HepG2 (cell line): Measurements from ENCODE around the gene FBXL4. TPM values are rescaled to one million over a fixed set of nuclear protein-coding genes. Genes with fewer than 3 reads are reported as not detected.

ENCODE experiments used
- EZH2 ChIP-seq: conservative IDR thresholded peaks from 2 replicates; pipeline ENCODE4 v1.6.1; 2012; ENCODE audit warnings: mild to moderate bottlenecking, low read depth, low read length, moderate library complexity
- GABPB1 ChIP-seq: IDR thresholded peaks from 2 replicates; pipeline ENCODE4 v1.6.1; 2016; ENCODE audit warnings: mild to moderate bottlenecking, missing genetic modification reagents, moderate library complexity, missing compliant biosample characterization
- HDAC6 ChIP-seq: fragments of 200-600 bp; sonication (generic); IDR thresholded peaks from 2 replicates; pipeline ENCODE4 v1.7.0; 2017; ENCODE audit warnings: mild to moderate bottlenecking, antibody characterized with exemption, low read length, low read depth
- MLLT10 ChIP-seq: sonication (generic); formaldehyde crosslinking; IDR thresholded peaks from 2 replicates; pipeline ENCODE4 v1.4.0; 2020; ENCODE audit warnings: missing genetic modification reagents
- MTF2 ChIP-seq: sonication (generic); formaldehyde crosslinking; IDR thresholded peaks from 2 replicates; pipeline ENCODE4 v1.5.0; 2020; ENCODE audit warnings: missing genetic modification reagents, borderline replicate concordance
- NFKB2 ChIP-seq: sonication (generic); formaldehyde crosslinking; IDR thresholded peaks from 2 replicates; pipeline ENCODE4 v1.4.0; 2020; ENCODE audit warnings: missing genetic modification reagents, borderline replicate concordance
- PHF21A ChIP-seq: sonication (generic); formaldehyde crosslinking; IDR thresholded peaks from 2 replicates; pipeline ENCODE4 v1.5.0; 2020; ENCODE audit warnings: mild to moderate bottlenecking, missing genetic modification reagents
- RARA ChIP-seq: IDR thresholded peaks from 2 replicates; pipeline ENCODE4 v1.6.1; 2016; ENCODE audit warnings: missing genetic modification reagents, missing compliant biosample characterization
- RXRA ChIP-seq: sonication (generic); formaldehyde crosslinking; IDR thresholded peaks from 2 replicates; pipeline ENCODE4 v1.5.1; 2020; ENCODE audit warnings: missing genetic modification reagents
- SP1 ChIP-seq, 2 experiments: fragments of 450-650 bp in 1 of 2; sonication (generic) in 1 of 2; formaldehyde crosslinking in 1 of 2; IDR thresholded peaks; 2 replicates each; pipeline versions ENCODE4 v1.4.0 to v1.6.1; 2016 to 2020; ENCODE audit warnings: missing genetic modification reagents in 1 of 2
- SUZ12 ChIP-seq: fragments of 150-350 bp; IDR thresholded peaks from 2 replicates; pipeline ENCODE4 v1.6.1; 2014; ENCODE audit warnings: low read depth, low read length
- TCF7L2 ChIP-seq: IDR thresholded peaks from 2 replicates; pipeline ENCODE4 v1.6.1; 2011; ENCODE audit warnings: mild to moderate bottlenecking, low read depth, low read length, moderate library complexity
- ZFX ChIP-seq: sonication (generic); formaldehyde crosslinking; IDR thresholded peaks from 2 replicates; pipeline ENCODE4 v1.4.0; 2020; ENCODE audit warnings: mild to moderate bottlenecking, low read depth, missing genetic modification reagents, moderate library complexity
- ZFY ChIP-seq: sonication (generic); formaldehyde crosslinking; IDR thresholded peaks from 2 replicates; pipeline ENCODE4 v1.4.0; 2020; ENCODE audit warnings: missing genetic modification reagents
- ZNF891 ChIP-seq: sonication (generic); formaldehyde crosslinking; IDR thresholded peaks from 2 replicates; pipeline ENCODE4 v1.5.0; 2020; ENCODE audit warnings: mild to moderate bottlenecking, missing genetic modification reagents
- polyA plus RNA-seq, 8 experiments: library from polyadenylated mRNA; depleted of rRNA in 3 of 8; stranded (reverse) in 7 of 8; unstranded in 1 of 8; fragments of >200 nt; fragmentation: Illumina TruSeq in 4 of 8; extraction: Trizol in 4 of 8; gene quantifications; 2 replicates each; pipeline versions ENCODE4 v1.2.1 to v1.2.3, GENCODE V29; 2011 to 2016; ENCODE audit warnings: low read depth in 4 of 8, missing spikeins in 1 of 8, mixed read lengths in 1 of 8; ENCODE audit not compliant: insufficient read depth in 1 of 8
- total RNA-seq, 5 experiments: library from RNA; depleted of rRNA; stranded (reverse); fragments of >200 nt; fragmentation: Illumina TruSeq; extraction: Trizol; gene quantifications; 2 replicates each; pipeline ENCODE4 v1.2.3, GENCODE V29; 2016; ENCODE audit warnings: low read depth in 1 of 5
- TF ChIP-seq, protein P1 (sequence below): sonication (generic); formaldehyde crosslinking; IDR thresholded peaks from 2 replicates; pipeline ENCODE4 v1.5.1; 2020; ENCODE audit warnings: mild to moderate bottlenecking, missing genetic modification reagents, moderate library complexity
- TF ChIP-seq, protein P2 (sequence below): sonication (generic); formaldehyde crosslinking; IDR thresholded peaks from 2 replicates; pipeline ENCODE4 v1.4.0; 2020; ENCODE audit warnings: low read depth, missing genetic modification reagents
- TF ChIP-seq, protein P3 (sequence below): sonication (generic); formaldehyde crosslinking; IDR thresholded peaks from 2 replicates; pipeline ENCODE4 v1.8.1; 2023; ENCODE audit warnings: mild to moderate bottlenecking, moderate library complexity, missing genetic modification reagents
- TF ChIP-seq, protein P4 (sequence below): sonication (generic); formaldehyde crosslinking; IDR thresholded peaks from 2 replicates; pipeline ENCODE4 v1.8.0; 2022; ENCODE audit warnings: low read depth, missing genetic modification reagents

Gene FBXL4
- total and polyA plus RNA-seq, 2 of the 13 experiments (the other 11 are each of a cell fraction or from before 2014, with no cell fraction given): 13.2 to 17.6 TPM

DNA sequence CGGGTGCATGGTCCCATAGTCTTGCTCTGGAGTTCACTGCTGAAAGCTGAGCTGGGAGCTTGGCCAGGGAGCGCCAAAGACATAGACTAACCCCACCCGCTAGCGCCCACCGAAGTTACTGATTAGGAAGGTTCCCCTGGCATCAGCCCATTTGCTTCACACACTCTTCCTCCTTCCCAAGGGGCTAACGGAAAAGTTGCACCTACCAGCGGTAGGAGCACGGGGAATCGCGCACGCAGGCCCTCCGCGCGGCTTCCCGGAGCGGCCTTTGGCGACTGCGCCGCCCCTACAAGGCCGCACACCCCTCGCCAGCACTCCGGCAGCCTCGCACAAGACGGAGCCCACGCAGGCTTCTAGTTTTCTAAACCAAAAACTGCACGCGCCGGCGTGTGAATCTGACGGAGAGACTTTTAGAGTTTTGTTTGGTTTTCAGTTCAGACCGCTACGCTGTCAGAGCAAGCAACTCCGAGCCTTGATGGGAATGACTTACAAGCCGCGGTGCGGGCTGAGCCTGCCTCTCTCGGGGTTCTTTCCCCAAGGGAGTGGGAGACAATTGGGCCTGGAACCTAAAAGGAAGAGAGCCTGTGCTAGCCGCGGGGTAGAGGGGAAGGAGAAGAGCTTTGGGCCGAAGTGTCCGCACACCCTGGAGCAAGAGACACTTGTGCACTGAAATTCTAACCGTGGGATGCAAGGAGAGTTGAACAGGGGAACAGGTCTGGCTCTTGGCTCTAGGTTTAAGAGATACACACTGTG lies 114.3 kb downstream of the FBXL4 start (continued):
- TF ChIP-seq, protein P1, sequence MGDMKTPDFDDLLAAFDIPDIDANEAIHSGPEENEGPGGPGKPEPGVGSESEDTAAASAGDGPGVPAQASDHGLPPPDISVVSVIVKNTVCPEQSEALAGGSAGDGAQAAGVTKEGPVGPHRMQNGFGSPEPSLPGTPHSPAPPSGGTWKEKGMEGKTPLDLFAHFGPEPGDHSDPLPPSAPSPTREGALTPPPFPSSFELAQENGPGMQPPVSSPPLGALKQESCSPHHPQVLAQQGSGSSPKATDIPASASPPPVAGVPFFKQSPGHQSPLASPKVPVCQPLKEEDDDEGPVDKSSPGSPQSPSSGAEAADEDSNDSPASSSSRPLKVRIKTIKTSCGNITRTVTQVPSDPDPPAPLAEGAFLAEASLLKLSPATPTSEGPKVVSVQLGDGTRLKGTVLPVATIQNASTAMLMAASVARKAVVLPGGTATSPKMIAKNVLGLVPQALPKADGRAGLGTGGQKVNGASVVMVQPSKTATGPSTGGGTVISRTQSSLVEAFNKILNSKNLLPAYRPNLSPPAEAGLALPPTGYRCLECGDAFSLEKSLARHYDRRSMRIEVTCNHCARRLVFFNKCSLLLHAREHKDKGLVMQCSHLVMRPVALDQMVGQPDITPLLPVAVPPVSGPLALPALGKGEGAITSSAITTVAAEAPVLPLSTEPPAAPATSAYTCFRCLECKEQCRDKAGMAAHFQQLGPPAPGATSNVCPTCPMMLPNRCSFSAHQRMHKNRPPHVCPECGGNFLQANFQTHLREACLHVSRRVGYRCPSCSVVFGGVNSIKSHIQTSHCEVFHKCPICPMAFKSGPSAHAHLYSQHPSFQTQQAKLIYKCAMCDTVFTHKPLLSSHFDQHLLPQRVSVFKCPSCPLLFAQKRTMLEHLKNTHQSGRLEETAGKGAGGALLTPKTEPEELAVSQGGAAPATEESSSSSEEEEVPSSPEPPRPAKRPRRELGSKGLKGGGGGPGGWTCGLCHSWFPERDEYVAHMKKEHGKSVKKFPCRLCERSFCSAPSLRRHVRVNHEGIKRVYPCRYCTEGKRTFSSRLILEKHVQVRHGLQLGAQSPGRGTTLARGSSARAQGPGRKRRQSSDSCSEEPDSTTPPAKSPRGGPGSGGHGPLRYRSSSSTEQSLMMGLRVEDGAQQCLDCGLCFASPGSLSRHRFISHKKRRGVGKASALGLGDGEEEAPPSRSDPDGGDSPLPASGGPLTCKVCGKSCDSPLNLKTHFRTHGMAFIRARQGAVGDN (CRISPR knock-in tag): peak; percentile 62
- TF ChIP-seq RXRA (CRISPR knock-in tag): 0 out of 2 replicates have a peak, but pooled peaks have one; percentile 11
- no peak for TF ChIP-seq SUZ12
- TF ChIP-seq, protein P2, sequence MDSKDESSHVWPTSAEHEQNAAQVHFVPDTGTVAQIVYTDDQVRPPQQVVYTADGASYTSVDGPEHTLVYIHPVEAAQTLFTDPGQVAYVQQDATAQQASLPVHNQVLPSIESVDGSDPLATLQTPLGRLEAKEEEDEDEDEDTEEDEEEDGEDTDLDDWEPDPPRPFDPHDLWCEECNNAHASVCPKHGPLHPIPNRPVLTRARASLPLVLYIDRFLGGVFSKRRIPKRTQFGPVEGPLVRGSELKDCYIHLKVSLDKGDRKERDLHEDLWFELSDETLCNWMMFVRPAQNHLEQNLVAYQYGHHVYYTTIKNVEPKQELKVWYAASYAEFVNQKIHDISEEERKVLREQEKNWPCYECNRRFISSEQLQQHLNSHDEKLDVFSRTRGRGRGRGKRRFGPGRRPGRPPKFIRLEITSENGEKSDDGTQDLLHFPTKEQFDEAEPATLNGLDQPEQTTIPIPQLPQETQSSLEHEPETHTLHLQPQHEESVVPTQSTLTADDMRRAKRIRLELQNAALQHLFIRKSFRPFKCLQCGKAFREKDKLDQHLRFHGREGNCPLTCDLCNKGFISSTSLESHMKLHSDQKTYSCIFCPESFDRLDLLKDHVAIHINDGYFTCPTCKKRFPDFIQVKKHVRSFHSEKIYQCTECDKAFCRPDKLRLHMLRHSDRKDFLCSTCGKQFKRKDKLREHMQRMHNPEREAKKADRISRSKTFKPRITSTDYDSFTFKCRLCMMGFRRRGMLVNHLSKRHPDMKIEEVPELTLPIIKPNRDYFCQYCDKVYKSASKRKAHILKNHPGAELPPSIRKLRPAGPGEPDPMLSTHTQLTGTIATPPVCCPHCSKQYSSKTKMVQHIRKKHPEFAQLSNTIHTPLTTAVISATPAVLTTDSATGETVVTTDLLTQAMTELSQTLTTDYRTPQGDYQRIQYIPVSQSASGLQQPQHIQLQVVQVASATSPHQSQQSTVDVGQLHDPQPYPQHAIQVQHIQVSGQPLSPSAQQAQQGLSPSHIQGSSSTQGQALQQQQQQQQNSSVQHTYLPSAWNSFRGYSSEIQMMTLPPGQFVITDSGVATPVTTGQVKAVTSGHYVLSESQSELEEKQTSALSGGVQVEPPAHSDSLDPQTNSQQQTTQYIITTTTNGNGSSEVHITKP (CRISPR knock-in tag): no peak
- TF ChIP-seq SP1 (IDR thresholded peaks at IDR 0.05): no peak
- TF ChIP-seq SP1 (CRISPR knock-in tag; IDR thresholded peaks at IDR 0.05): no peak
- peak; percentile 42; the same call in 1 of the 2 replicates for TF ChIP-seq ZFX (CRISPR knock-in tag)
- TF ChIP-seq EZH2: 0 out of 2 replicates have a peak, but pooled peaks have one; percentile 41
- TF ChIP-seq, protein P3, sequence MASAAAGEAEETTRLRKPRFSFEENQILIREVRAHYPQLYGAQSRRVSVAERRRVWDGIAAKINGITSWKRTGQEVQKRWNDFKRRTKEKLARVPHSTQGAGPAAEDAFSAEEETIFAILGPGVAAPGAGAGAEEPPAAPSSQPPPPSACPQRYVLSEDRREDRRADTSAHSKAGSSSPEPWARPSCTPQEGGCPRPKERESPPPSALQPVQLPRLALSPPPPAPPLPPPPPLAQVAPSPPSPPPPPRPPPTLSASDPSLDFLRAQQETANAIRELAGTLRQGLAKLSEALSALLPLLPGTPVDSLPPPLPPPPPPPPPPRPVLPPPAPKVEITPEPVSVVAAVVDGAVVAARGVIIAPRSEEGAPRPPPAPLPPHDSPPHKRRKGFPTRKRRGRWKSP: peak; percentile 82
- no peak for TF ChIP-seq RARA (CRISPR knock-in tag)
- TF ChIP-seq MLLT10 (CRISPR knock-in tag): no peak
- TF ChIP-seq, protein P4, sequence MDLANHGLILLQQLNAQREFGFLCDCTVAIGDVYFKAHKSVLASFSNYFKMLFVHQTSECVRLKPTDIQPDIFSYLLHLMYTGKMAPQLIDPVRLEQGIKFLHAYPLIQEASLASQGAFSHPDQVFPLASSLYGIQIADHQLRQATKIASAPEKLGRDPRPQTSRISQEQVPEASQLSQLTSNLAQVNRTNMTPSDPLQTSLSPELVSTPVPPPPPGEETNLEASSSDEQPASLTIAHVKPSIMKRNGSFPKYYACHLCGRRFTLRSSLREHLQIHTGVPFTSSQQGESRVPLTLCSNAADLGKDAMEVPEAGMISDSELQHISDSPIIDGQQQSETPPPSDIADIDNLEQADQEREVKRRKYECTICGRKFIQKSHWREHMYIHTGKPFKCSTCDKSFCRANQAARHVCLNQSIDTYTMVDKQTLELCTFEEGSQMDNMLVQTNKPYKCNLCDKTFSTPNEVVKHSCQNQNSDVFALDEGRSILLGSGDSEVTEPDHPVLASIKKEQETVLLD: no peak
- TF ChIP-seq MTF2: peak; percentile 98
- TF ChIP-seq TCF7L2: no peak
- 0 out of 2 replicates have a peak, but pooled peaks have one; percentile 24 for TF ChIP-seq ZFY (CRISPR knock-in tag)
- TF ChIP-seq PHF21A (CRISPR knock-in tag): peak; percentile 25; the same call in 1 of the 2 replicates
- TF ChIP-seq ZNF891 (CRISPR knock-in tag): no peak
- peak; percentile 33; the same call in 1 of the 2 replicates for TF ChIP-seq GABPB1 (CRISPR knock-in tag)
- no peak for TF ChIP-seq NFKB2 (CRISPR knock-in tag)
- peak; percentile 76; the same call in 1 of the 2 replicates for TF ChIP-seq HDAC6
